Measurements from ENCODE around the gene COL5A2.

COL5A2 gene

GRCh38 chr2:188986839-188987238, 192.7 kb downstream of the COL5A2 start:
- no peak overlapping the region for H3K27ac ChIP-seq (ENCODE audit: low read depth, low read length)

GRCh38 chr2:188984680-188985079, 194.9 kb downstream of the COL5A2 start:
- no peaks in the 10 kb centered on the region for H3K27me3 ChIP-seq (ENCODE audit: control insufficient read depth in 1 of 2, insufficient read depth in 2 of 2, low read length in 2 of 2)
- no peaks in the 10 kb centered on the region for H3K4me1 ChIP-seq (ENCODE audit: control insufficient read depth in 1 of 2, insufficient read depth in 2 of 2, low read length in 2 of 2)
- no peaks in the 10 kb centered on the region for H3K36me3 ChIP-seq (ENCODE audit: control insufficient read depth in 1 of 2, insufficient read depth in 2 of 2, low read length in 2 of 2)
- H3K9ac ChIP-seq (ENCODE audit: low read depth in 1 of 2, low read length in 2 of 2) = no peak overlapping the region
- no peak overlapping the region for H3K27ac ChIP-seq (ENCODE audit: low read depth, low read length)
- H3K4me3 ChIP-seq (ENCODE audit: low read depth in 1 of 2, low read length in 2 of 2) = no peak overlapping the region
- H3K9me3 ChIP-seq (ENCODE audit: control insufficient read depth in 1 of 2, low read length in 2 of 2) = no peaks in the 10 kb centered on the region

More at GRCh38 chr2:188986839-188987238, 192.7 kb downstream of the COL5A2 start:
- H3K27me3 ChIP-seq (ENCODE audit: control insufficient read depth in 1 of 2, insufficient read depth in 2 of 2, low read length in 2 of 2) = no peaks in the 10 kb centered on the region
- no peak overlapping the region for H3K9ac ChIP-seq (ENCODE audit: low read depth in 1 of 2, low read length in 2 of 2)
- no peaks in the 10 kb centered on the region for H3K9me3 ChIP-seq (ENCODE audit: control insufficient read depth in 1 of 2, low read length in 2 of 2)
- H3K36me3 ChIP-seq (ENCODE audit: control insufficient read depth in 1 of 2, insufficient read depth in 2 of 2, low read length in 2 of 2) = no peaks in the 10 kb centered on the region
- H3K4me1 ChIP-seq (ENCODE audit: control insufficient read depth in 1 of 2, insufficient read depth in 2 of 2, low read length in 2 of 2) = no peaks in the 10 kb centered on the region
- no peak overlapping the region for H3K4me3 ChIP-seq (ENCODE audit: low read depth in 1 of 2, low read length in 2 of 2)

GRCh38 chr2:188984065-188984491, 195.5 kb downstream of the COL5A2 start:
- H3K27ac ChIP-seq (ENCODE audit: low read depth, low read length) = no peak overlapping the region
- H3K9ac ChIP-seq (ENCODE audit: low read depth in 1 of 2, low read length in 2 of 2) = no peak overlapping the region
- H3K27me3 ChIP-seq (ENCODE audit: control insufficient read depth in 1 of 2, insufficient read depth in 2 of 2, low read length in 2 of 2) = no peaks in the 10 kb centered on the region
- no peaks in the 10 kb centered on the region for H3K36me3 ChIP-seq (ENCODE audit: control insufficient read depth in 1 of 2, insufficient read depth in 2 of 2, low read length in 2 of 2)
- no peaks in the 10 kb centered on the region for H3K4me1 ChIP-seq (ENCODE audit: control insufficient read depth in 1 of 2, insufficient read depth in 2 of 2, low read length in 2 of 2)
- H3K9me3 ChIP-seq (ENCODE audit: control insufficient read depth in 1 of 2, low read length in 2 of 2) = no peaks in the 10 kb centered on the region
- no peak overlapping the region for H3K4me3 ChIP-seq (ENCODE audit: low read depth in 1 of 2, low read length in 2 of 2)

GRCh38 chr2:188983427-188984064, 196.0 kb downstream of the COL5A2 start:
- H3K4me1 ChIP-seq (ENCODE audit: control insufficient read depth in 1 of 2, insufficient read depth in 2 of 2, low read length in 2 of 2) = no peaks in the 10 kb centered on the region
- no peak overlapping the region for H3K27ac ChIP-seq (ENCODE audit: low read depth, low read length)
- no peak overlapping the region for H3K9ac ChIP-seq (ENCODE audit: low read depth in 1 of 2, low read length in 2 of 2)
- no peak overlapping the region for H3K4me3 ChIP-seq (ENCODE audit: low read depth in 1 of 2, low read length in 2 of 2)
- H3K27me3 ChIP-seq (ENCODE audit: control insufficient read depth in 1 of 2, insufficient read depth in 2 of 2, low read length in 2 of 2) = no peaks in the 10 kb centered on the region
- no peaks in the 10 kb centered on the region for H3K36me3 ChIP-seq (ENCODE audit: control insufficient read depth in 1 of 2, insufficient read depth in 2 of 2, low read length in 2 of 2)
- no peaks in the 10 kb centered on the region for H3K9me3 ChIP-seq (ENCODE audit: control insufficient read depth in 1 of 2, low read length in 2 of 2)

Data from duodenal mucosa (tissue), 2 donors.